Measurements from ENCODE around the gene MYL5. TPM values are rescaled to one million over a fixed set of nuclear protein-coding genes. Genes with fewer than 3 reads are reported as not detected.
"Not testable (repeated sequence)": the region's sequence is repeated elsewhere in the genome, so short reads cannot be mapped to it uniquely, and the experiment has no call there.

Gene MYL5
- total RNA-seq, 4 donors from 2014 or later = 20.3 to 199 (median 33.4) TPM

- intact Hi-C loops (cut with DNase I; ENCODE audit: low total_unique reads) = no loop called here
Measured at GRCh38 chr4:634599-634985, 39.8 kb upstream of the MYL5 start.

GRCh38 chr4:635066-635835, 39.1 kb upstream of the MYL5 start:
- H3K9me3 ChIP-seq; H3K27me3 ChIP-seq; H3K36me3 ChIP-seq; H3K4me1 ChIP-seq; H3K4me3 ChIP-seq; H3K27ac ChIP-seq; in situ Hi-C loops (cut with MboI; ENCODE audit: low pct_ligation_motif_present in 1 of 4, low pct_unique_long_range_greater_than_20kb in 1 of 4, low sequenced_read_pairs in 3 of 4); intact Hi-C loops (cut with DNase I; ENCODE audit: low total_unique reads); DNase-seq: not testable (repeated sequence)
- 87 to 100% methylated on average over 1 to 33 of the region's 46 CpGs for WGBS, 2 donors (ENCODE audit: low coverage in 1 of 2)

More at GRCh38 chr4:634599-634985, 39.8 kb upstream of the MYL5 start:
- Histone ChIP-seq H3K4me1 (no peaks in the 10 kb centered on the region), H3K9me3 (no peaks in the 10 kb centered on the region), H3K4me3 (no peak overlapping the region), H3K27me3 (peaks cover 6% of the 10 kb centered on the region), H3K27ac (no peak overlapping the region), H3K36me3 (no peaks in the 10 kb centered on the region)
- WGBS, 2 donors (ENCODE audit: low coverage in 1 of 2) = 68 to 100% methylated on average over 2 to 23 of the region's 23 CpGs
- DNase-seq = no peak
- TF ChIP-seq CTCF (IDR thresholded peaks at IDR 0.05) (no peak), POLR2AphosphoS5 (IDR thresholded peaks at IDR 0.05) (no peak), EP300 (IDR thresholded peaks at IDR 0.05; ENCODE audit: low read depth) (no peak), POLR2A (IDR thresholded peaks at IDR 0.05) (no peak)
- in situ Hi-C loops (cut with MboI; ENCODE audit: low pct_ligation_motif_present in 1 of 4, low pct_unique_long_range_greater_than_20kb in 1 of 4, low sequenced_read_pairs in 3 of 4) = no loop called here

- H3K27ac ChIP-seq = no peak overlapping the region
- H3K4me1 ChIP-seq = no peaks in the 10 kb centered on the region
- H3K9me3 ChIP-seq = no peaks in the 10 kb centered on the region
- no peak overlapping the region for H3K4me3 ChIP-seq
- H3K36me3 ChIP-seq = no peaks in the 10 kb centered on the region
- TF ChIP-seq EP300 (IDR thresholded peaks at IDR 0.05; ENCODE audit: low read depth) = no peak
- no peak for TF ChIP-seq POLR2AphosphoS5 (IDR thresholded peaks at IDR 0.05)
- no peak for TF ChIP-seq CTCF (IDR thresholded peaks at IDR 0.05)
- no peak for TF ChIP-seq POLR2A (IDR thresholded peaks at IDR 0.05)
- no peak for DNase-seq
- 81 to 86% methylated on average over 4 to 22 of the region's 22 CpGs for WGBS, 2 donors (ENCODE audit: low coverage in 1 of 2)
- intact Hi-C loops (cut with DNase I; ENCODE audit: low total_unique reads) = no loop called here
- peaks cover 6% of the 10 kb centered on the region for H3K27me3 ChIP-seq
- in situ Hi-C loops (cut with MboI; ENCODE audit: low pct_ligation_motif_present in 1 of 4, low pct_unique_long_range_greater_than_20kb in 1 of 4, low sequenced_read_pairs in 3 of 4) = no loop called here
Measured at GRCh38 chr4:635851-636627, 38.3 kb upstream of the MYL5 start.

- H3K27ac ChIP-seq = no peak overlapping the region
- H3K9me3 ChIP-seq = no peaks in the 10 kb centered on the region
- H3K4me1 ChIP-seq = no peaks in the 10 kb centered on the region
- in situ Hi-C loops (cut with MboI; ENCODE audit: low pct_ligation_motif_present in 1 of 4, low pct_unique_long_range_greater_than_20kb in 1 of 4, low sequenced_read_pairs in 3 of 4) (no loop called here), intact Hi-C loops (cut with DNase I; ENCODE audit: low total_unique reads) (no loop called here)
- H3K27me3 ChIP-seq = peaks cover 12% of the 10 kb centered on the region
- no peak for DNase-seq
- no peak overlapping the region for H3K4me3 ChIP-seq
- H3K36me3 ChIP-seq = no peaks in the 10 kb centered on the region
- TF ChIP-seq POLR2A (IDR thresholded peaks at IDR 0.05) (no peak), CTCF (IDR thresholded peaks at IDR 0.05) (no peak), EP300 (IDR thresholded peaks at IDR 0.05; ENCODE audit: low read depth) (no peak), POLR2AphosphoS5 (IDR thresholded peaks at IDR 0.05) (no peak)
- WGBS, 2 donors (ENCODE audit: low coverage in 1 of 2) = 67 to 75% methylated on average over 2 to 11 of the region's 13 CpGs
Measured at GRCh38 chr4:636628-637159, 37.6 kb upstream of the MYL5 start.
